GM10847 (cell line): Measurements from ENCODE around the gene FAH.

ENCODE experiments used
- POLR2A ChIP-seq: IDR thresholded peaks from 2 replicates; pipeline ENCODE4 v1.6.1; 2011; ENCODE audit not compliant: insufficient read length; ENCODE audit errors: extremely low read depth

Gene FAH

DNA sequence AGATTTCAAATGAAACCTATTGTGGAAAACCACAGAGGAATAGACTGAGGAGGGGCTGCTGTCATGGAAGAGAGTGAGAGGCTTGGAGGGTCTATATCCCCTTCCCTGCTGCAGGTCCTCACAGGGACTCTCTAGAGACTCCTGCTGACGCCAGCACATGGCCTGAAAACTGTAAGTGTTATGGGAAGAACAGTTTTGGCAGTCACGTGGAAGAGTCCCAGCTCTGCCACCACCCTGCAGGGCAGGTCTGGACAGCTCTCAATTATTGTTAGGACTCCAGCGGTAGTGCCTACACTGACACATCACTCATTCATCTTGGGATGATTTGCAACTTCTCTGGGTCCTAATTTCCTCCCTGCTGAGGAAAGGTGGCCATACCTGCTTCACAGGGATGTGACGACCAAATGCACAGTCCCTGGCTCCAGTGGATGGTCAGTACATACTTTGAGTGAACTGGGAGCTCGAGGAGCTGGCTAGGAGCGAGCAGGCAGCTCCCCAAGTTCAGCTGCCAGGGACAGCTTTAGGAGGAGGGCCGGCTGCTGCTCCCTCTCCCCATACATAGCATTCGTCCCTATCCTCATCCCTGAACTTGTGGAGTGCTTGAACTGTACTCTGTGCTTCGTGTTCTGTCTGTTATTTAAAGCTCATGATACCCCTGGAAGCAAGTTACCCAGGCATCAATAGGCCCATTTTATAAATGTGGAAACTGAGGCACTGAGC lies 50.0 kb downstream of the FAH start:
- no peak for TF ChIP-seq POLR2A

DNA sequence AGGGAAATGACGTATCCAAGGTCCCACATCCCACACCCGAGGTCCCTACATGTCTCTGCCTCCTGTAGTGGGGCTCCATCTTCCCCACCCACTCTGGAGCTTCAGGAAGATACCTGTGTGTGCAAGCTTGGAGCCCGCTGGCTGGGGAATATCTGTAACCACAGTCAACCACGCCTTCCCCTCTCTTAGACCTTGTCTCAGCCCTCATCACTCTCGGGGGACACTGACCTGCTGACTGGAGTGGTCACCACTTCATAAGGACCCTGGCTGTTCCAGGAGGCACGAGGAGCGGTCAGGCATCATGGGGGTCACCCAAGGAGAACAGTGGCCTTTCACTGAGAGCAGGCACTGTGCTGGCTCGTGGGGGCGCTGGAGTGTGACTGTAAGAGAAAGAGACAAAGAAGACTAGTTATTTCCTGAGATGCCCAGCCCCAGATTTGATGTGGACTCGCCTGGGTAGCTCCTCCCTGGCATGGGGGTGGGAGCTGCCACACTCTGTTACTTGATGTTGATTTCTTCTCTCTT lies 50.6 kb downstream of the FAH start:
- no peak for TF ChIP-seq POLR2A

DNA sequence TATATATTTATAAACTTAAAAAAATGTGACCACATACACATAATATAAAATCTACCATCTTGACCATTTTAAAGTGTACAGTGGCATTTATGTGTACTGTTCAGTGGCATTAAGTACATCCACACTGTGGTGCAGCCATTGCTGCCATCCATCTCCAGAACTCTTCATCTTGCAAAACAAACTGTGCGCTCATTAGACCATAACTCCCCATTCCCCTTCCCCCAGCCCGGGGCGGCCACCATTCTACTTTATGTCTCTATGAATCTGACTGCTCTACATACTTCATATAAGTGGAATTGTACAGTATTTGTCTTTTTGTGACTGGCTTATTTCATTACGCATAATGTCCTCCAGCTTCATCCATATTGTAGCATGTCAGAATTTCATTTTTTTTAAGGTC lies 51.4 kb downstream of the FAH start:
- TF ChIP-seq POLR2A = no peak

DNA sequence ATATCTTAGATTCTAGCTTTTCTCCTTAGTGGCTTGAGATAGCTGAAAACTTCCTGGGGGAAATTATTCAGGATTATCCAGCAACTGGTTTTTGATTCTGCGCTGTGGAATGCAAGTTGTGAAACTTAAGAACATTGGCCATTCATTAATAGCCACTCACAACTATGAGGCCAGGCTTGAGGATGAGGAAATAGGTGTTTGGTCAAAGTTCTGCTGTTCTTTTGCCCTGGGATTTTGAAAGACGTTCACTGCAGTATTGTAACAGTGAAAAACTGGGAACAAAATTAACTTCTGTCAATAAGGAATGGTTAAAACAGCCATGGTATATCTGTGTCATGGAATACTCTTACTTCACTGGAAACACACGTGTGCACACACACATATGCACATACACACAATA lies 55.1 kb downstream of the FAH start:
- TF ChIP-seq POLR2A = no peak

DNA sequence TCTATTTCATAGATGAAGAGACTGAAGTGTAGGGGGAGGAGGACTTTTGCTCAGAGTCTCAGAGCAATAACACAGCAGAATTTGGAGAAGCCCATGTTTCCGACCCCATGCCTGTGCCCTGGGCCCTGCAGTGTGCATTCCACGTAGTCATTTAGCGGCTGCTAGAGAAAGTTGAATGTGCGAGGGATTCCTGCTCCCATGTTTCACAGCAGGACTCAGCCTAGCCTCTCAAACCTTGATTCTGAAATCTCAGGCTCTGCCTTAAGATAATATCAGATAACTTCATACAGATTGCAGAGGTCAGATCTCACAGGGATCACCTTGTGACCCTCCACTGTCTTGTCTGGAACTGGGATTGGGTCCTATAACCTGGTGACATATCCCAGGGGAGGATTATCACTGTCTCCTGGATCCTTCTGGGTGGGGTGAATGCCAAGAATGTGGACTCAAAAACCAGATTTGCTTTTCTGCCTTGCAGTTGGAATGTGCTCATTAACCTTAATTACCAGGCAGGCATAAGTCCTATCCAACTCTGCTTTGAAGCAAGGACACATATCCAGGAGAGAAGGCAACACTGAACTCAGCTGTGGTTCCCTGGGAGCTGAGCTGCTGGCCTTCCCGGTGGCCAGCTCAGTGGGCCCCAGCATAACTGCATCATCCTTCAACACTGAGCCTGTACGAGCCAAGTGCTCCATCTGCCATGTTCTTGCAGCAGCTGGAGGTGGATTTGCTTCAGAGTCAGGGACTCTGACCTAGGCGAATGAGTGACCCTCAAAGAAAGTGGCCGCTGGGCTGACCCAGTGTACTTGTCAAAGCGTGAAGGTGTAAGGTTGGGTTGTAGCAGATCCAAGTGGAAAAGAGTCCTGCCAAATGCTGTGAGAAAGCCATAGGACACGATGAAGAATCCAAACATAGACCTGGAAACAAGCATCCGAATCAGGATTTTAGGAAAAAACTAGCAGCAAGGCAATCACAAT lies 56.2 kb downstream of the FAH start:
- no peak for TF ChIP-seq POLR2A

DNA sequence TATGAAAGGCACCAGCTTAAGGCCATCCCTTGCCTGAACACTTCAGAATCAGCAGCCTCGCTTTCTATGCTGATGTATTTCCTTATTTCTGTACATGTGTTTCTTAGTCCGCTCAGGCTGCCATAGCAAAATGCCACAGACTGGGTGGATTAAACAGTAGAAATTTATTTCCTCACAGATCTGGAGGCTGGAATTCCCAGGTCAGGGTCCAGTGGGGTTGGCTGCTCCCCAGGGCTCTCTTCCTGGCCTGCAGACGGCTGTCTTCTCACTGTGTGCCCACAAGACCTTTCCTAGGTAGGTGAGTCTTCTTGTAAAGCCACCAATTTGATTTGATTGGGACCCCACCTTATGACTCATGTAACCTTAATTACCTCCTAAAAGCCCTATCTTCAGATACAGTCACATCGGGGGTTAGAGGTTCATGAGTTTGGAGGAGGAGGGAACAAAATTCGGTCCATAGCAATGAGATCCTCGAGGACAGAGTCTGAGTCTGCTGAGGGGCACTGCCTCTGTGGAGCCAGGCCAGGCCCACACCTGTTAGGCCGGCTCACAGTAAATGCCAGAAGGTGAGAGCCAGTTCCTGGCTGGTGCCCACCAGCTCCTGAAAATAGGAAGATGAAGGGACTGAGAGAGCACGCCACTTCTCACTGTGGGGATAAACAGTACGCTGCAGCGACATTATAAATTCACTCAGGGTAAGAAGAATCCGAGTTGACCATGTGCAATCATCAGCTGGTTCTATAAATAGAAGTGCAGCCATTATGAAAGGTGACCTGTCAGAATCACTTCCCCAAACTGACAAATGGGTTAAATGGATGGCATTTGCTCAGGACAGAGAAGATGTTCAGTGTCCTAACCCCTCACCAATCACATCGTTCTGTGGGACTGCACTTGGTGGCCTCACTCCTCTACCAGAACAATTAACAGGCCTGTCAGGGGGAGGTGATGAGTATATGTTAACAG lies 58.1 kb downstream of the FAH start:
- TF ChIP-seq POLR2A = no peak

DNA sequence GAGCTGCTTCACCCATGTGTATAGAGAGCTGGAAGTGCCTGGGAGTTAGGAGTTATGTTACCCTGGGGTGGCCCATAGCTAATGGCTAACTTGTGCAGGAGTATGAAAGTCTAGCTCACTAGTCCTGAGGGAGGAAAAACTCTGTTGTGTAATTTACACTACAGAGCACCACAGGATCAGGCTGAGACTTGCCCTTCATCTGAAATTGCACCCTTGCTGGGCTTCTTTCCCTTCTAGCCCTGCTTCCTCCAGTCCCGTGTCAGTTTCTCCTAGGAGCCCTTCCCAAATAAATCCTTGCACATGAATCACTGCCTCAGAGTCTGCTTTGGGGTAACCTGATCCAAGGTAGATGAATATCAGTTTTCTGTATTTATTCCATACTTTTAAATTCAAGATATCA lies 59.2 kb downstream of the FAH start:
- no peak for TF ChIP-seq POLR2A

DNA sequence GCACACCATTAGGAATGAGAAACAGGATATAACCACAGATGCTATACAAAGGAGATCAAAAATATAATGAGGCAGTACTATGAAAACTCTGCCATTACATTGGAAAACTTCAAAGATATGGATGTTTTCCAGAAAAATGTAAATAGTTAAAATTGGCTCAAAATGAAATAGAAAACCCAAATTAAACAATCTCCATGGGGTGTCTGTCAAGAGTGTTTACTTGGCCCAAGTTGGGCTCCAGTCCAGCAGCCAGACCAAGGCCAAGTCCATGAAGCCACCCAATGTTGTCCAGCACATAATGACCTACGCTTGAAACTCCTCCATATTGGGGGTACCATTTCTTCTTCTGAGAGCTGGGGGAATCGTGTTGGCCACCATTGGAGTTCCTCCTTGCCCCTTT lies 62.1 kb downstream of the FAH start:
- TF ChIP-seq POLR2A = no peak

DNA sequence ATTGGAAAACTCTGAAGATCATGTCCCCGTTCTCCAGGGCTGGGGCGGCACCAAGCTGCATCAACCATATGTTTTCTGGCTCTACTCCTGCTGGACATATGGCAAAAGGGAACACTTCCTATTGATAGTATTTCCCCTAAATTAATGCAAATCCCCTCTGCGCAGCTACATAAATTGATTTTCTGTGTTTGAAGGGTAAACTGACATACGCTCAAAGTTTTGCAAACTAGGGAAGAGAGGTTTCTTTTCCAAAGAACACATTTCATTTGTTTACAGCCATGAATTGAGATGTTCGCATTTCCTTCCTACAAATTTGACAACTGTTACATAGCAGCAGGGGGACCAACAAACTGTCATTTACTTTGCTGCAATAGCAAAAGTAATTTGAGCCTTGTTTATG lies 63.3 kb downstream of the FAH start:
- no peak for TF ChIP-seq POLR2A

DNA sequence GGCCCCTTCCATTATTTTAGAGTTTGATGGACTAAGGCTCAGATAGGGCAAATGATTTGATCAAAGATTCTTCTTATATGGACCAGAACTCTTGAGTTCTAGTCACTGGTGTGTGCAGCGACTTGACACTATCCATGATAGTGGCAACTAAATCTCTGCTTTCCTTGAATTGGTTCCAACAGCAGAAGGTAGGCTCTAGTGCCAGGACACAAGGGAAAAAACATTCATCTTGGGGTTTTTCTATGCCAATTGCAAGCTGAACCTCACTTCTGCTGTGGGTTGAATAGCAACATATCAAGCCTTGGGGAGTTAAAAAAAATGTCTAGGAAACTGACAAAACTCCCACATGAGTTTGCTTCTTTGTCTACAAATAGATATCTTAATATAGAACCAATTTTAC lies 64.1 kb downstream of the FAH start:
- no peak for TF ChIP-seq POLR2A

DNA sequence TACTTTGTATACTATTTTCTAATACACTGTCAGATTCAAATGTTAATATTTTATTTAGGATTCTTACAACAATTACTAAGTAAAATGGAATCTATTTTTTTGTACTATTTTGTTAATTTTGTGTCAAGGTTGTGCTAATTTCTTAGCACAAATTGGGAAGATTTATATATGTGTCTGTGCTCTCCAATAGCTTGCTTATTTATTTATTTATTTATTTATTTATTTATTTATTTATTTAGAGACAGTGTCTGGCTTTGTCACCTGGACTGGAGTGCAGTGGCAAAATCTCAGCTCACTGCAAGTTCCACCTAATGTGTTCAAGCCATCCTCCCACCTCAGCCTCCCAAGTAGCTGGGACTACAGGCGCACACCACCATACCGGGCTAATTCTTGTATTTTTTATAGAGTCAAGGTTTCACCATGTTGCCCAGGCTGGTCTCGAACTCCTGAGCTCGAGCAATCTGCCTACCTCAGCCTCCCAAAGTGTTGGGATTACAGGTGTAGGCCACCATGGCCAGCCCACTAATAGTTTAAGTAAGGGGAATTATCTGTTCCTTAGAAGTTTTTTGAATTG lies 64.6 kb downstream of the FAH start:
- TF ChIP-seq POLR2A = no peak

DNA sequence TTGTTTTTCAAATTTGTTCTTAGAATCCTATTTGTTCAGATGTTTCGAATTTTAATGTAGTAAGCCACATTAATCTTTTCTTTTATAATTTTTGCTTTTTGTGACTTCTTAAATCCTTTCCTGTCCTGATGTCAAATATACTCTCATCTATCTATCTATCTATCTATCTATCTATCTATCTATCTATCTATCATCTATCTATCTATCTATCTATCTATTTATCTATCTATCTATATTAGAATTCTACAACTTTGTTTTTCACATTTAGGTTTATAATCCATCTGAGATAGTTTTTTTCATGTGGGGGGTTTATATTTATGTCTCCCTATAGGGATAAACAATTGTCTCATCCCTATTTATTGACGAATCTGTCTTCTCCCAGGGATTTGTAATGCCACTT lies 67.2 kb downstream of the FAH start:
- TF ChIP-seq POLR2A = no peak

DNA sequence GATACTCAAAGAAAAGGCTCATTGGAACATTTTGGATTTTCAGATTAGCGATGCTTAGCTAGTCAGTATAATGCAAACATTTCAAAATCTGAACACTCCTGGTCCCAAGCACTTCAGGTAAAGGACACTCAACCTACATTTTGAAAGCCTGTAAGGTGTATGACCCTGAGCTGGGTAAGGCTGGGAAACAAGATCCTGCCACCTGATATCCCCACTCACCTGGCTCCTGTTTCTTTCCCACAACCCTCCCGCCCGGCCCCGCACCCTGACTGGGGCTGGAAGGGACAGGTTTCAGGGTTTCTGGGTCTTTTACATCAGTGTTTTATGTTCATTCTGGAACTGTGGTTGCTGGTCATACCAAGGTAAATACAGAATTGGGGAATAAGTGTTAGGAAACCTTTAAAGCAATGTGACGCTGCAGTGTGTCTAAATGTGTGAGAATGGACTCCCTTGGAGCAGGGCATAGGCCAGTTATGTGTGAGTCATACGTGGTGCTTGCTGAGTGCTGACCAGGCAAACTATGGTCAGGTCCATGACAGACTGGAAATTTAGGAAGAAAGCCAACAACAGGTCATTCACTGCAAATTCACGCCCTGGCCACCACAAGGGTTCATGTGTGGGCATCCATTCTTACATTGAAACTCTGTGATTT lies 76.3 kb downstream of the FAH start:
- no peak for TF ChIP-seq POLR2A

DNA sequence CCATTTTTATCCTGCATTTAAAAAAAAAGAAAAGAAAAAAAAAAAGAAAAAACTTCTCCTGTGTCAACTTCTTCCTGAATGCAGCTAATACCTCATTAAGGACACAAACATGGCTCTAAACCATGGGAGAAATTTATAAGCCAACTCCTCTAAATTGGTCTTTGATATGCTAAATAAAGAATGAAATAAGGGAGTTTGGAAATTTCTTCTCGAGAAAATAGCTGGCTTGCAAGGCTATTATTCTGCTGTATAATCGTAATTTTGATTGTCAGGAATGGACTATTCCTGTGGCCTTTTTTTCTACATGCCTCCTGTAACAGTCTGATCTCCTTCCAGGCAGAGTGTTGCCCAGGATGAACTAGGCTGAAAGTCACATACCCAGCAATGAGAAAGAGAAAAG lies 78.6 kb downstream of the FAH start:
- no peak for TF ChIP-seq POLR2A
